ENCODE results near the gene LYG1. TPM values are rescaled to one million over a fixed set of nuclear protein-coding genes. Genes with fewer than 3 reads are reported as not detected.
A peak's percentile ranks its signal among the peaks of the same experiment; 100 is the strongest.
"Not testable (repeated sequence)": the region's sequence is repeated elsewhere in the genome, so short reads cannot be mapped to it uniquely, and the experiment has no call there.

The LYG1 gene
- total and polyA plus RNA-seq, 2 donors, result 1.8 to 21.5 TPM

- Histone ChIP-seq H3K27ac (ENCODE audit: low read depth in 1 of 2, low read length in 1 of 2) (no peak overlapping the region), H3K4me1 (ENCODE audit: control insufficient read depth in 2 of 2, insufficient read depth in 2 of 2, low read length in 2 of 2) (no peaks in the 10 kb centered on the region), H3K9me3 (ENCODE audit: control insufficient read depth in 2 of 2, insufficient read depth in 1 of 2, low read length in 1 of 2) (no peaks in the 10 kb centered on the region), H3K36me3 (ENCODE audit: control insufficient read depth in 2 of 2, insufficient read depth in 2 of 2, low read length in 1 of 2) (peaks cover 2 to 11% of the 10 kb centered on the region in 2 donors), H3K27me3 (ENCODE audit: control insufficient read depth in 2 of 2, insufficient read depth in 1 of 2, low read length in 1 of 2) (no peaks in the 10 kb centered on the region), H3K4me3 (ENCODE audit: low read length in 2 of 2) (no peak overlapping the region)
- WGBS, result 97% methylated on average over 7 of the region's 7 CpGs
- DNase-seq (ENCODE audit: low read depth in 6 of 9, low spot score in 9 of 9), result peak in 1 of 9 donors; percentile 8
Observed at GRCh38 chr2:99285526-99285925, 15.5 kb downstream of the LYG1 start.

- H3K27me3 ChIP-seq (ENCODE audit: control insufficient read depth in 2 of 2, insufficient read depth in 1 of 2, low read length in 1 of 2), result no peaks in the 10 kb centered on the region
- no peak overlapping the region for H3K27ac ChIP-seq (ENCODE audit: low read depth in 1 of 2, low read length in 1 of 2)
- no peak for DNase-seq (ENCODE audit: low read depth in 6 of 9, low spot score in 9 of 9)
- H3K4me3 ChIP-seq (ENCODE audit: low read length in 2 of 2), result no peak overlapping the region
- no peaks in the 10 kb centered on the region for H3K4me1 ChIP-seq (ENCODE audit: control insufficient read depth in 2 of 2, insufficient read depth in 2 of 2, low read length in 2 of 2)
- no peaks in the 10 kb centered on the region for H3K9me3 ChIP-seq (ENCODE audit: control insufficient read depth in 2 of 2, insufficient read depth in 1 of 2, low read length in 1 of 2)
- peaks cover 2 to 11% of the 10 kb centered on the region in 2 donors for H3K36me3 ChIP-seq (ENCODE audit: control insufficient read depth in 2 of 2, insufficient read depth in 2 of 2, low read length in 1 of 2)
Observed at GRCh38 chr2:99279969-99280695, 20.9 kb downstream of the LYG1 start.

GRCh38 chr2:99278793-99279291, 22.2 kb downstream of the LYG1 start:
- Histone ChIP-seq H3K27me3 (ENCODE audit: control insufficient read depth in 2 of 2, insufficient read depth in 1 of 2, low read length in 1 of 2) (no peaks in the 10 kb centered on the region), H3K36me3 (ENCODE audit: control insufficient read depth in 2 of 2, insufficient read depth in 2 of 2, low read length in 1 of 2) (peaks cover 0 to 3% of the 10 kb centered on the region in 2 donors), H3K27ac (ENCODE audit: low read depth in 1 of 2, low read length in 1 of 2) (no peak overlapping the region), H3K9me3 (ENCODE audit: control insufficient read depth in 2 of 2, insufficient read depth in 1 of 2, low read length in 1 of 2) (no peaks in the 10 kb centered on the region), H3K4me1 (ENCODE audit: control insufficient read depth in 2 of 2, insufficient read depth in 2 of 2, low read length in 2 of 2) (no peaks in the 10 kb centered on the region), H3K4me3 (ENCODE audit: low read length in 2 of 2) (no peak overlapping the region)
- no peak for DNase-seq (ENCODE audit: low read depth in 6 of 9, low spot score in 9 of 9)
- 97% methylated on average over 2 of the region's 2 CpGs for WGBS

DNA sequence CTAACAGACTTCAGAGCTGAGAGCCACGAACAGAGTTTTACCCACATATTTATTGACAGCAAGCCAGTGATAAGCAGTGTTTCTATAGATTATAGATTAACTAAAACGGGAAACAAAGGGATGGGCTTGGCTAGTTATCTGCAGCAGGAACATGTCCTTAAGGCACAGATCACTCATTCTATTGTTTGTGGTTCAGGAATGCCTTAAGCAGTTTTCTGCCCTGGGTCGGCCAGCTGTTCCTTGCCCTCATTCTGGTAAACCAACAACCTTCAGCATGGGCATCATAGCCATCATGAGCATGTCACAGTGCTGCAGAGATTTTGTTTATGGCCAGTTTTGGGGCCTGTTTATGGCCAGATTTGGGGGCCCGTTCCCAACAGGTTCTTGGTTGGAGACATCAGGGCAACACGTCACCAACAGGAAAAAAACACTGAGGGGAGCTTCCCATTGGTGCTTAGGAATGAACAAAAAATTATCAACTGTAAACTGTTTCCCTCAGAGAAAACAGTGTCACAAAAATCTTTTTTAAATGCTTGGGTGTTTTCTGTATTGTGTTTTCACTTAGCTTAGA, 22.7 kb downstream of the LYG1 start:
- WGBS, result 97% methylated on average over 5 of the region's 5 CpGs

GRCh38 chr2:99275882-99276281, 25.1 kb downstream of the LYG1 start:
- H3K36me3 ChIP-seq (ENCODE audit: control insufficient read depth in 2 of 2, insufficient read depth in 2 of 2, low read length in 1 of 2), result no peaks in the 10 kb centered on the region
- H3K4me3 ChIP-seq (ENCODE audit: low read length in 2 of 2), result no peak overlapping the region
- H3K9me3 ChIP-seq (ENCODE audit: control insufficient read depth in 2 of 2, insufficient read depth in 1 of 2, low read length in 1 of 2), result peaks cover 0 to 2% of the 10 kb centered on the region in 2 donors
- no peaks in the 10 kb centered on the region for H3K27me3 ChIP-seq (ENCODE audit: control insufficient read depth in 2 of 2, insufficient read depth in 1 of 2, low read length in 1 of 2)
- WGBS, result 73% methylated on average over 7 of the region's 7 CpGs
- no peak for DNase-seq (ENCODE audit: low read depth in 6 of 9, low spot score in 9 of 9)
- H3K27ac ChIP-seq (ENCODE audit: low read depth in 1 of 2, low read length in 1 of 2), result no peak overlapping the region
- no peaks in the 10 kb centered on the region for H3K4me1 ChIP-seq (ENCODE audit: control insufficient read depth in 2 of 2, insufficient read depth in 2 of 2, low read length in 2 of 2)

More for the DNA sequence above, 22.7 kb downstream of the LYG1 start:
- not testable (repeated sequence) for H3K9me3 ChIP-seq (ENCODE audit: control insufficient read depth in 2 of 2, insufficient read depth in 1 of 2, low read length in 1 of 2); H3K36me3 ChIP-seq (ENCODE audit: control insufficient read depth in 2 of 2, insufficient read depth in 2 of 2, low read length in 1 of 2); H3K4me1 ChIP-seq (ENCODE audit: control insufficient read depth in 2 of 2, insufficient read depth in 2 of 2, low read length in 2 of 2); DNase-seq (ENCODE audit: low read depth in 6 of 9, low spot score in 9 of 9); H3K4me3 ChIP-seq (ENCODE audit: low read length in 2 of 2); H3K27me3 ChIP-seq (ENCODE audit: control insufficient read depth in 2 of 2, insufficient read depth in 1 of 2, low read length in 1 of 2); H3K27ac ChIP-seq (ENCODE audit: low read depth in 1 of 2, low read length in 1 of 2)

DNA sequence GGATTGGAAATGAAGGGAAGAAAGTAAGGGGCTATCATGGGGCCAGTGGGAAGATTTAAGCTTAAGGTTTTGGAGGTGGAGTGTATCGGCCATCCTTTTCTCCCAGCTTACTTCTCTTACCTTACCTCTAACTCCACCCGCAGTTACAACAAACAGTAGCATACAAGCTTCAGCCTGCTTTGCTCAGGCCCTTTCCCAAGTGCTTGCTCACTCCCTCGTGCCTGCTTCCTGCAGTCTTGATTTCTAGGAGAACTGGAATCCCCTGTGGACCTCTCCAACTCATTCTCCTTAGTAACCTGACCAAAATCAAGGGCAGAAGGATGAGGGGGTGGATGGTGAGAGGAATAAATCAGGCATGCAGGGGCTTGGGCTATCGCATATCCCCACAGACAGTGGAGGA, 39.8 kb downstream of the LYG1 start:
- Histone ChIP-seq H3K9me3 (ENCODE audit: control insufficient read depth in 2 of 2, insufficient read depth in 1 of 2, low read length in 1 of 2) (no peaks in the 10 kb centered on the region), H3K36me3 (ENCODE audit: control insufficient read depth in 2 of 2, insufficient read depth in 2 of 2, low read length in 1 of 2) (no peaks in the 10 kb centered on the region), H3K27ac (ENCODE audit: low read depth in 1 of 2, low read length in 1 of 2) (no peak overlapping the region), H3K4me3 (ENCODE audit: low read length in 2 of 2) (no peak overlapping the region), H3K27me3 (ENCODE audit: control insufficient read depth in 2 of 2, insufficient read depth in 1 of 2, low read length in 1 of 2) (no peaks in the 10 kb centered on the region), H3K4me1 (ENCODE audit: control insufficient read depth in 2 of 2, insufficient read depth in 2 of 2, low read length in 2 of 2) (no peaks in the 10 kb centered on the region)
- no peak for DNase-seq (ENCODE audit: low read depth in 6 of 9, low spot score in 9 of 9)
- WGBS, result 91% methylated on average over 4 of the region's 4 CpGs

DNA sequence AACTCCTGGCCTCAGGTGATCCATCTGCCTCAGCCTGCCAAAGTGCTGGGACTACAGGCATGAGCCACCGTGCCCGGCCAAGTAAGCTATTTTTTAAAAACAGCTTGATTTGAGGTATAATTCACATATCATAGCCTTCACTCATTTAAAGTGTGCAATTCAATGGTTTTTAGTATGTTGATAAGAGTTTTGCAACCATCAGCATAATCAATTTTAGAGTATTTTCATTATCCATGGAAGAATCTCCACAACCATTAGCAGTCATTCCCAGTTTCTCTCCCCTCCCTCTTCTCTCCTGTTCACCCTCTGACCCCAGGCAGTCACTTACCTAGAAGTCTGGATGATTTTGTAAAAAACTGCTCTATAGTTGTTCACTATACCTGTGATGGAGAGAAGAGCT, 40.8 kb downstream of the LYG1 start:
- H3K36me3 ChIP-seq (ENCODE audit: control insufficient read depth in 2 of 2, insufficient read depth in 2 of 2, low read length in 1 of 2), result no peaks in the 10 kb centered on the region
- H3K27me3 ChIP-seq (ENCODE audit: control insufficient read depth in 2 of 2, insufficient read depth in 1 of 2, low read length in 1 of 2), result no peaks in the 10 kb centered on the region
- DNase-seq (ENCODE audit: low read depth in 6 of 9, low spot score in 9 of 9), result no peak
- no peaks in the 10 kb centered on the region for H3K9me3 ChIP-seq (ENCODE audit: control insufficient read depth in 2 of 2, insufficient read depth in 1 of 2, low read length in 1 of 2)
- H3K4me1 ChIP-seq (ENCODE audit: control insufficient read depth in 2 of 2, insufficient read depth in 2 of 2, low read length in 2 of 2), result no peaks in the 10 kb centered on the region
- no peak overlapping the region for H3K4me3 ChIP-seq (ENCODE audit: low read length in 2 of 2)
- no peak overlapping the region for H3K27ac ChIP-seq (ENCODE audit: low read depth in 1 of 2, low read length in 1 of 2)
- WGBS, result over 99% methylated on average over 2 of the region's 2 CpGs

- H3K9me3 ChIP-seq (ENCODE audit: control insufficient read depth in 2 of 2, insufficient read depth in 1 of 2, low read length in 1 of 2), result no peaks in the 10 kb centered on the region
- no peaks in the 10 kb centered on the region for H3K36me3 ChIP-seq (ENCODE audit: control insufficient read depth in 2 of 2, insufficient read depth in 2 of 2, low read length in 1 of 2)
- no peak overlapping the region for H3K27ac ChIP-seq (ENCODE audit: low read depth in 1 of 2, low read length in 1 of 2)
- WGBS, result 97% methylated on average over 4 of the region's 4 CpGs
- no peak overlapping the region for H3K4me3 ChIP-seq (ENCODE audit: low read length in 2 of 2)
- no peaks in the 10 kb centered on the region for H3K27me3 ChIP-seq (ENCODE audit: control insufficient read depth in 2 of 2, insufficient read depth in 1 of 2, low read length in 1 of 2)
- DNase-seq (ENCODE audit: low read depth in 6 of 9, low spot score in 9 of 9), result no peak
- no peaks in the 10 kb centered on the region for H3K4me1 ChIP-seq (ENCODE audit: control insufficient read depth in 2 of 2, insufficient read depth in 2 of 2, low read length in 2 of 2)
Observed at GRCh38 chr2:99259465-99259864, 41.5 kb downstream of the LYG1 start.

GRCh38 chr2:99256677-99257076, 44.3 kb downstream of the LYG1 start:
- Histone ChIP-seq H3K36me3 (ENCODE audit: control insufficient read depth in 2 of 2, insufficient read depth in 2 of 2, low read length in 1 of 2) (no peaks in the 10 kb centered on the region), H3K4me1 (ENCODE audit: control insufficient read depth in 2 of 2, insufficient read depth in 2 of 2, low read length in 2 of 2) (no peaks in the 10 kb centered on the region), H3K27ac (ENCODE audit: low read depth in 1 of 2, low read length in 1 of 2) (no peak overlapping the region), H3K9me3 (ENCODE audit: control insufficient read depth in 2 of 2, insufficient read depth in 1 of 2, low read length in 1 of 2) (no peaks in the 10 kb centered on the region), H3K27me3 (ENCODE audit: control insufficient read depth in 2 of 2, insufficient read depth in 1 of 2, low read length in 1 of 2) (no peaks in the 10 kb centered on the region), H3K4me3 (ENCODE audit: low read length in 2 of 2) (no peak overlapping the region)
- no peak for DNase-seq (ENCODE audit: low read depth in 6 of 9, low spot score in 9 of 9)
- WGBS, result 97% methylated on average over 2 of the region's 2 CpGs

Data from thymus (tissue), 11 donors.